ENCODE measurements around the gene SP140L. TPM values are rescaled to one million over a fixed set of nuclear protein-coding genes. Genes with fewer than 3 reads are reported as not detected.
A peak's percentile ranks its signal among the peaks of the same experiment; 100 is the strongest.

The SP140L gene
- total RNA-seq, 2 donors from 2014 or later: 13.2 to 14.4 TPM

- Histone ChIP-seq H3K36me3 (no peaks in the 10 kb centered on the region), H3K27me3 (no peaks in the 10 kb centered on the region), H3K9ac (ENCODE audit: low read depth in 2 of 2, low read length in 2 of 2) (no peak overlapping the region), H3K4me3 (no peak overlapping the region), H3K27ac (no peak overlapping the region), H3K9me3 (no peaks in the 10 kb centered on the region), H3K4me1 (peaks cover 4% of the 10 kb centered on the region)
- intact Hi-C loops (cut with DNase I): loop anchor here (10.0 kb wide), 1 partner anchor 85 kb away; the partner anchor contains the start of gene SP140L
- DNase-seq: no peak
- TF ChIP-seq CTCF (IDR thresholded peaks at IDR 0.05): no peak
Measured at GRCh38 chr2:230410263-230410662, 83.3 kb downstream of the SP140L start.

DNA sequence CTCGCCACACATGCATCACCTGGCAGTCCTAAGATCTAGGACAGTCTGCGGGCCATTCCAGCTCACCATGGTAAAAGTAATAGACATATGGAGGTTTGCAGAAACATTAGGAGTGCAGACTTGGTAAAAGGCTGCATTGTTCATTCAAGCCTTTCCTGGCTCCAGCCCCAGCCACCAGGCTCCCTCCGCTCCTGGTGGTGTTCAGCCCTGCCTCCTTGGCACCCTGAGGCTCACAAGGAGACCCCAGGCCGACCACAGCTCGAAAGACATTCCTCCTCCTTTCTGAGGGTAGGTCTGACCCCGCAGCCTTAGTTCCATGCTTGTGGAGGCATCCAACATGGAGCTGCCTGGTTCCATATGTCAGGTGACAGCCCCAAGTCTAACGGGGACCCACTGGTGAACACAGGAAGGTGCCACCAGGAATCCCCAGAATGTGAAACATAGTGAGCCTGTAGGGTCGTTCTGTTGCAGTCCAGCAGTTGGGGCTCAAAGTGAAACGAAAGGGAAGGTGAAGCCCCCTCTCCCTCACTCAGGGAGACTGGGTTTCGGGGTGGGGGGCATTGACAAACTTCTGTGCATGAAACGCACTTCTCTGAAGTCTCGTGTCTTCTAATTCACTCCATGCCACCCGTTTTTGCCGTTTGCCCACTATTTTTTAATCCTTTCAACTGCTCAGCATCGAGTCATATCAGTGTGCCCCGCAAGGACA, 84.0 kb downstream of the SP140L start:
- peaks cover 4% of the 10 kb centered on the region for H3K4me1 ChIP-seq
- peak overlapping the region; percentile 92 for H3K27ac ChIP-seq
- no peak for TF ChIP-seq CTCF (IDR thresholded peaks at IDR 0.05)
- peak overlapping the region; percentile 89 to 93 for H3K9ac ChIP-seq (ENCODE audit: low read depth in 2 of 2, low read length in 2 of 2)
- peak; percentile 21 for DNase-seq
- H3K27me3 ChIP-seq: no peaks in the 10 kb centered on the region
- H3K4me3 ChIP-seq: peak overlapping the region; percentile 65
- no peaks in the 10 kb centered on the region for H3K9me3 ChIP-seq
- no peaks in the 10 kb centered on the region for H3K36me3 ChIP-seq
- intact Hi-C loops (cut with DNase I): loop anchor here (10.0 kb wide), 1 partner anchor 86 kb away; the partner anchor contains the start of gene SP140L

GRCh38 chr2:230411570-230412370, 84.8 kb downstream of the SP140L start:
- peak; percentile 75 for DNase-seq
- Histone ChIP-seq H3K27me3 (no peaks in the 10 kb centered on the region), H3K27ac (peak overlapping the region; percentile 92), H3K4me1 (peaks cover 4% of the 10 kb centered on the region), H3K9ac (ENCODE audit: low read depth in 2 of 2, low read length in 2 of 2) (peak overlapping the region; percentile 89 to 93), H3K4me3 (peak overlapping the region; percentile 65), H3K9me3 (no peaks in the 10 kb centered on the region), H3K36me3 (no peaks in the 10 kb centered on the region)
- intact Hi-C loops (cut with DNase I): loop anchor here (10.0 kb wide), 1 partner anchor 87 kb away; the partner anchor contains the start of gene SP140L
- no peak for TF ChIP-seq CTCF (IDR thresholded peaks at IDR 0.05)

GRCh38 chr2:230412371-230412711, 85.3 kb downstream of the SP140L start:
- intact Hi-C loops (cut with DNase I): loop anchor here (10.0 kb wide), 1 partner anchor 88 kb away; the partner anchor contains the start of gene SP140L
- DNase-seq: no peak
- H3K4me1 ChIP-seq: peaks cover 4% of the 10 kb centered on the region

More at GRCh38 chr2:230412371-230412711, 85.3 kb downstream of the SP140L start:
- no peak for TF ChIP-seq CTCF (IDR thresholded peaks at IDR 0.05)
- Histone ChIP-seq H3K4me3 (peak overlapping the region; percentile 65), H3K9me3 (no peaks in the 10 kb centered on the region), H3K27ac (peak overlapping the region; percentile 92), H3K36me3 (no peaks in the 10 kb centered on the region), H3K27me3 (no peaks in the 10 kb centered on the region), H3K9ac (ENCODE audit: low read depth in 2 of 2, low read length in 2 of 2) (peak overlapping the region; percentile 89 to 93)
